ENCODE results near the gene PQBP1.
A peak's percentile ranks its signal among the peaks of the same experiment; 100 is the strongest.
"Not testable (repeated sequence)": the region's sequence is repeated elsewhere in the genome, so short reads cannot be mapped to it uniquely, and the experiment has no call there.

PQBP1 gene

GRCh38 chrX:48897625-48898306, at the start of gene PQBP1, which contains the start of gene TIMM17B:
PQBP1 (plus strand) TSS chrX:48897930; CDS start chrX:48898510, 580 bp downstream.
TIMM17B (minus strand) TSS chrX:48897768; CDS start chrX:48897749, 19 bp downstream.
- peak; percentile 28 to 93 (median 86) for DNase-seq

- no peak for DNase-seq
Observed at GRCh38 chrX:48848847-48849246, 48.9 kb upstream of the PQBP1 start.

- no peak for DNase-seq
Observed at GRCh38 chrX:48852857-48853256, 44.9 kb upstream of the PQBP1 start.

- DNase-seq: not testable (repeated sequence)
Observed at GRCh38 chrX:48853494-48853893, 44.2 kb upstream of the PQBP1 start.

GRCh38 chrX:48854121-48854804, 43.5 kb upstream of the PQBP1 start:
- DNase-seq: not testable (repeated sequence)

GRCh38 chrX:48854898-48855297, 42.8 kb upstream of the PQBP1 start:
- no peak for DNase-seq

- DNase-seq: no peak
Observed at GRCh38 chrX:48864210-48864609, 33.5 kb upstream of the PQBP1 start.

- not testable (repeated sequence) for DNase-seq
Observed at GRCh38 chrX:48872017-48872416, 25.7 kb upstream of the PQBP1 start.

- DNase-seq: not testable (repeated sequence)
Observed at GRCh38 chrX:48876944-48877343, 20.8 kb upstream of the PQBP1 start.

GRCh38 chrX:48883729-48884128, 14.0 kb upstream of the PQBP1 start:
- peak in 2 of 58 donors; percentile 2 to 9 for DNase-seq

GRCh38 chrX:48886586-48886985, 11.1 kb upstream of the PQBP1 start:
- DNase-seq: not testable (repeated sequence)

GRCh38 chrX:48890296-48890925, 7.3 kb upstream of the PQBP1 start:
- DNase-seq: peak in 14 of 58 donors; percentile 1 to 17 (median 4)

- DNase-seq: peak in 11 of 58 donors; percentile 13 to 47 (median 32)
Observed at GRCh38 chrX:48890934-48891401, 6.8 kb upstream of the PQBP1 start.

- DNase-seq: peak in 55 of 58 donors; percentile 41 to 90 (median 74)
Observed at GRCh38 chrX:48891402-48892288, 6.1 kb upstream of the PQBP1 start.

- no peak for DNase-seq
Observed at GRCh38 chrX:48892896-48893295, 4.8 kb upstream of the PQBP1 start.

GRCh38 chrX:48893556-48894348, 4.0 kb upstream of the PQBP1 start:
- DNase-seq: no peak

- no peak for DNase-seq
Observed at GRCh38 chrX:48894891-48895290, 2.8 kb upstream of the PQBP1 start.

- DNase-seq: peak in 6 of 58 donors; percentile 1 to 32 (median 8)
Observed at GRCh38 chrX:48896611-48897011, 1.1 kb upstream of the PQBP1 start.

GRCh38 chrX:48897157-48897624, 539 bp upstream of the PQBP1 start:
- DNase-seq: peak in 56 of 58 donors; percentile 3 to 76 (median 52)

GRCh38 chrX:48899078-48899410, 1.3 kb downstream of the PQBP1 start:
- DNase-seq: no peak
